SU-DHL-6 (cell line): ENCODE measurements around the gene P2RY12.

Experiments
- CTCF ChIP-seq: fragments of 200-600 bp; sonication (generic); IDR thresholded peaks from one replicate; pipeline ENCODE4 v1.5.1; 2017; ENCODE audit warnings: antibody characterized with exemption, mild to moderate bottlenecking, low read length, moderate library complexity; ENCODE audit not compliant: insufficient read depth, poor library complexity, severe bottlenecking
- EZH2phosphoT487 ChIP-seq: fragments of 200-600 bp; sonication (generic), shearing (Covaris generic); conservative IDR thresholded peaks from 2 replicates; pipeline ENCODE4 v1.6.1; 2018; ENCODE audit warnings: mild to moderate bottlenecking, antibody characterized with exemption, low read length, moderate library complexity, mixed read lengths

DNA sequence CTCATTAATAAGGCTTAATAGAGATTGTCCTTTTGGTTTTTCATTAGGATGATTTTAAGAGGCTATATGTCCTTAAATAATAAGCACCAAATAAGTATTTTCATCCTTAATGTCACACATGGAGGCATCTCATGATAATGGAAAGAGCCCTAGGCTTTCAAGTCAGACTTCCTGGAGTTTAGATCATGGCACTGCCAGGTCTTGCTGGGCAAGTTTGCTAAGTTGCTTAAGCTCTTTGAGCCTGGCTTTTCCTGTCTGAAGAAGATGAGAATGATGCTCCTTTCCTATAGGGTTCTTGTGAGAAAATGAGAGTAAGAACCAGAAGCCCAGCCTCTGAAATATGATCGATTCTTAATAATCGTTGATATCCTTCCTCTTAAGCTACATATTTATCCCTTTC lies 23.4 kb upstream of the P2RY12 start:
- TF ChIP-seq CTCF (no peak), EZH2phosphoT487 (no peak)
